ENCODE measurements around the gene DNAH2. TPM values are rescaled to one million over a fixed set of nuclear protein-coding genes. Genes with fewer than 3 reads are reported as not detected.

The DNAH2 gene
- total RNA-seq, 1 donor from 2014 or later, result 0.09 TPM

DNA sequence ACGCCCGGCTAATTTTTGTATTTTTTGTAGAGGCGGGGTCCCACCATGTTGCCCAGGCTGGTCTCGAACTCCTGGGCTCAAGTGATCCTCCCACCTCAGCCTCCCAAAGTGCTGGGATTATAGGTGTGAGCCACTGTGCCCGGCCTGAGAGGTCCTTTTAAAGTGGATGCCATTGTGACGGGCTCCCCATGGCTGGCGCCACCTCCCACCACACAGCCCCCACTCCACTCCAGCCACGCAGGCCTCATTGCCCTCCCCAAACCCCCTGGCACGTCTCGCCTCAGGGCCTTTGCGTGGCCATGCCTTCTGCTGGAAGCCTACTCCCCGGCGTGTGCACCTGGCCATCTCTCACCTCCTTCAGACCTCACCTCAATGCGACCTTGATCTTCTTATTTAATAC, 104.6 kb downstream of the DNAH2 start:
- H3K4me1 ChIP-seq, result no peaks in the 10 kb centered on the region
- Mint-ChIP-seq H3K4me1 (peaks cover 6% of the 10 kb centered on the region), H3K9me3 (no peaks in the 10 kb centered on the region), H3K27me3 (ENCODE audit: insufficient read depth, low read depth) (peaks cover 6% of the 10 kb centered on the region), H3K27ac (no peak overlapping the region), H3K4me3 (no peak overlapping the region), H3K36me3 (no peaks in the 10 kb centered on the region)
- no peaks in the 10 kb centered on the region for H3K36me3 ChIP-seq
- no peak overlapping the region for H3K9ac ChIP-seq
- peaks cover 41% of the 10 kb centered on the region for H3K27me3 ChIP-seq
- no peak overlapping the region for H3K27ac ChIP-seq
- H3K4me2 ChIP-seq, result no peak overlapping the region
- H2AFZ ChIP-seq (replicated peaks), result no peak overlapping the region
- no peaks in the 10 kb centered on the region for H4K20me1 ChIP-seq (ENCODE audit: low read depth)
- no peaks in the 10 kb centered on the region for H3K9me3 ChIP-seq (ENCODE audit: low read depth)
- no peak for DNase-seq (ENCODE audit: low spot score)
- H3F3A ChIP-seq (ENCODE audit: low read depth), result no peaks in the 10 kb centered on the region
- TF ChIP-seq EZH2 (IDR thresholded peaks at IDR 0.05) (no peak), EZH2phosphoT487 (IDR thresholded peaks at IDR 0.05) (no peak)
- no peak overlapping the region for H3K4me3 ChIP-seq
- no peaks in the 10 kb centered on the region for H3K79me2 ChIP-seq (ENCODE audit: low read depth)

DNA sequence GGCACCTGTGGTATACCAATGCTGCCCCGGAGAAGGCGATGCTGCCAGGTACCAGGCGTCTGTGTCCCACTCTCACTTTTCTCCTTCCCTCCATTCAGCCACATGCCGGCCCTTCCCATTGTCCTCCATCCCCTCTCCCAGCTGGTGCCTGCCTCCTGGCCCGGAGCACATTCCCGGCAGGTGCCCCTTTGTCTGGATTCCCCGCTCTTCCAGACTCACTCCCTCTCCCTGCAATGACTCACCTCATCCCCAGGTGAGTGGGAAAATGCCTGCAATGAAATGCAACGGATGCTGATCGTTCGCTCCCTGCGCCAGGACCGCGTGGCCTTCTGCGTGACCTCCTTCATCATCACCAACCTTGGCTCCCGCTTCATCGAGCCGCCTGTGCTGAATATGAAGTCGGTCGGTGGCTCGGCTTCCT, 106.0 kb downstream of the DNAH2 start:
- Mint-ChIP-seq H3K4me1 (peaks cover 6% of the 10 kb centered on the region), H3K36me3 (no peaks in the 10 kb centered on the region), H3K9me3 (no peaks in the 10 kb centered on the region), H3K4me3 (no peak overlapping the region), H3K27me3 (ENCODE audit: insufficient read depth, low read depth) (peaks cover 2% of the 10 kb centered on the region), H3K27ac (no peak overlapping the region)
- no peak for TF ChIP-seq EZH2phosphoT487 (IDR thresholded peaks at IDR 0.05)
- TF ChIP-seq, protein P1, sequence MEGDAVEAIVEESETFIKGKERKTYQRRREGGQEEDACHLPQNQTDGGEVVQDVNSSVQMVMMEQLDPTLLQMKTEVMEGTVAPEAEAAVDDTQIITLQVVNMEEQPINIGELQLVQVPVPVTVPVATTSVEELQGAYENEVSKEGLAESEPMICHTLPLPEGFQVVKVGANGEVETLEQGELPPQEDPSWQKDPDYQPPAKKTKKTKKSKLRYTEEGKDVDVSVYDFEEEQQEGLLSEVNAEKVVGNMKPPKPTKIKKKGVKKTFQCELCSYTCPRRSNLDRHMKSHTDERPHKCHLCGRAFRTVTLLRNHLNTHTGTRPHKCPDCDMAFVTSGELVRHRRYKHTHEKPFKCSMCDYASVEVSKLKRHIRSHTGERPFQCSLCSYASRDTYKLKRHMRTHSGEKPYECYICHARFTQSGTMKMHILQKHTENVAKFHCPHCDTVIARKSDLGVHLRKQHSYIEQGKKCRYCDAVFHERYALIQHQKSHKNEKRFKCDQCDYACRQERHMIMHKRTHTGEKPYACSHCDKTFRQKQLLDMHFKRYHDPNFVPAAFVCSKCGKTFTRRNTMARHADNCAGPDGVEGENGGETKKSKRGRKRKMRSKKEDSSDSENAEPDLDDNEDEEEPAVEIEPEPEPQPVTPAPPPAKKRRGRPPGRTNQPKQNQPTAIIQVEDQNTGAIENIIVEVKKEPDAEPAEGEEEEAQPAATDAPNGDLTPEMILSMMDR (IDR thresholded peaks at IDR 0.05), result no peak
- no peak for TF ChIP-seq EZH2 (IDR thresholded peaks at IDR 0.05)
- Histone ChIP-seq H3K4me3 (no peak overlapping the region), H3K9me3 (ENCODE audit: low read depth) (no peaks in the 10 kb centered on the region), H4K20me1 (ENCODE audit: low read depth) (no peaks in the 10 kb centered on the region), H3K4me1 (no peaks in the 10 kb centered on the region), H3K4me2 (no peak overlapping the region), H3K79me2 (ENCODE audit: low read depth) (no peaks in the 10 kb centered on the region), H3K36me3 (no peaks in the 10 kb centered on the region), H3K27ac (no peak overlapping the region), H3K27me3 (peaks cover 53% of the 10 kb centered on the region), H3K9ac (no peak overlapping the region), H2AFZ (replicated peaks) (no peak overlapping the region), H3F3A (ENCODE audit: low read depth) (no peaks in the 10 kb centered on the region)
- DNase-seq (ENCODE audit: low spot score), result no peak

DNA sequence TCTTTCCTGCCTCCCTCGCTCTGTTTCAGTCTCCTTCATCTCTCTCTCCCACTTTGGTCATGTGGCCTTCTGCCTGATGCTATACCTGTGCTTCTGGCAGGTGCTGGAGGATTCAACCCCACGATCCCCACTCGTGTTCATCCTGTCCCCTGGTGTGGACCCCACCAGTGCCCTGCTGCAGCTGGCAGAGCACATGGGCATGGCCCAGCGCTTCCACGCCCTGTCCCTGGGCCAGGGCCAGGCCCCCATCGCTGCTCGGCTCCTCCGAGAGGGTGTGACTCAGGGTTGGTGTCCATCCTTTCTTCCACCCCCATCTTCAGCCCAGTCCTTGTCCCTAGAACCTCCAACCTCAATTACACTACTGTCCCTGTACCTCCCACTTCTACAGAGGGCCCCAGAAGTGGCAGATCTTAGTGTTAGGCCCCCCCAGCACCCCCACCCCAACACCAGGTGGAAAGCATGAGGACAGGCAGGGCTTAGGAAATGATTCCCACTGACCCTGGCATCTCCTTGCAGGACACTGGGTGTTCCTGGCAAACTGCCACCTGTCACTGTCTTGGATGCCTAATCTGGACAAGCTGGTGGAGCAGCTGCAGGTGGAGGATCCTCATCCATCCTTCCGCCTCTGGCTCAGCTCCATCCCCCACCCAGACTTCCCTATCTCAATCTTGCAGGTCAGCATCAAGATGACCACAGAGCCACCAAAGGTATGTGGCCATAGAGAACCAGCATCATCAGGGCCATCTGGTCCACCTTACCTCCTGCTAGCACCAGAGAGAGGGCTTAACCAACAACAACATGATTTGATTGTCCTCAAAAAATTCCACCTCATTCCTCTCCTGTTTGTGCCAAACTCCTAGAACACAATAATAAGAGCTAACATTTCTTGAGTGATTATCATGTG, 106.7 kb downstream of the DNAH2 start:
- H3K36me3 Mint-ChIP-seq, result no peaks in the 10 kb centered on the region
- H3K4me1 Mint-ChIP-seq, result peaks cover 6% of the 10 kb centered on the region
- Histone ChIP-seq H3F3A (ENCODE audit: low read depth) (no peaks in the 10 kb centered on the region), H3K27ac (no peak overlapping the region), H3K79me2 (ENCODE audit: low read depth) (no peaks in the 10 kb centered on the region), H3K9me3 (ENCODE audit: low read depth) (no peaks in the 10 kb centered on the region), H3K4me1 (no peaks in the 10 kb centered on the region), H3K27me3 (peaks cover 57% of the 10 kb centered on the region), H3K4me2 (no peak overlapping the region), H3K9ac (no peak overlapping the region), H2AFZ (replicated peaks) (no peak overlapping the region), H3K4me3 (no peak overlapping the region), H4K20me1 (ENCODE audit: low read depth) (no peaks in the 10 kb centered on the region), H3K36me3 (no peaks in the 10 kb centered on the region)
- H3K9me3 Mint-ChIP-seq, result no peaks in the 10 kb centered on the region
- TF ChIP-seq EZH2 (IDR thresholded peaks at IDR 0.05) (no peak), EZH2phosphoT487 (IDR thresholded peaks at IDR 0.05) (no peak)
- TF ChIP-seq, protein P1 (IDR thresholded peaks at IDR 0.05), result no peak
- H3K4me3 Mint-ChIP-seq, result no peak overlapping the region
- H3K27me3 Mint-ChIP-seq (ENCODE audit: insufficient read depth, low read depth), result peaks cover 3% of the 10 kb centered on the region
- H3K27ac Mint-ChIP-seq, result no peak overlapping the region
- no peak for DNase-seq (ENCODE audit: low spot score)

Data from neural progenitor cell (in vitro differentiated cells).